Astrocyte (in vitro differentiated cells and primary cell): ENCODE results near the gene MT4. TPM values are rescaled to one million over a fixed set of nuclear protein-coding genes. Genes with fewer than 3 reads are reported as not detected.

Experiments
- DNase-seq: peaks from one replicate; pipeline ENCODE4 v3.0.0-alpha.2; 2010; ENCODE audit warnings: low read depth
- FAIRE-seq: peaks from 2 replicates; lab custom pipeline; 2011; peaks lifted over from hg19 to GRCh38; lab: Jason Lieb, UNC
- H2AFZ ChIP-seq: 2 replicates; pipeline ENCODE4 v1.6.0; 2012; ENCODE audit warnings: low read depth, low read length, inconsistent platforms
- H3K27ac ChIP-seq: 2 replicates; pipeline ENCODE4 v1.5.1; 2011; ENCODE audit warnings: low read depth, low read length, inconsistent platforms
- H3K27me3 ChIP-seq: 2 replicates; pipeline ENCODE4 v1.6.0; 2011; ENCODE audit warnings: low read length, inconsistent platforms; ENCODE audit not compliant: insufficient read depth
- H3K36me3 ChIP-seq: 2 replicates; pipeline ENCODE4 v1.5.1; 2011; ENCODE audit warnings: low read length, inconsistent platforms; ENCODE audit not compliant: insufficient read depth
- H3K4me1 ChIP-seq: 2 replicates; pipeline ENCODE4 v1.5.1; 2011; ENCODE audit warnings: low read length, inconsistent platforms; ENCODE audit not compliant: insufficient read depth
- H3K4me2 ChIP-seq: 2 replicates; pipeline ENCODE4 v1.6.0; 2012; ENCODE audit warnings: low read length, inconsistent platforms
- H3K4me3 ChIP-seq: 2 replicates; pipeline ENCODE4 v1.5.1; 2011; ENCODE audit warnings: low read depth, mild to moderate bottlenecking, low read length, inconsistent platforms; ENCODE audit not compliant: insufficient read depth
- H3K79me2 ChIP-seq: 2 replicates; pipeline ENCODE4 v1.6.0; 2012; ENCODE audit warnings: mild to moderate bottlenecking, low read length, inconsistent platforms; ENCODE audit not compliant: insufficient read depth
- H3K9ac ChIP-seq: 2 replicates; pipeline ENCODE4 v1.6.0; 2012; ENCODE audit warnings: mild to moderate bottlenecking, low read length, inconsistent platforms
- H3K9me3 ChIP-seq: 2 replicates; pipeline ENCODE4 v1.5.1; 2012; ENCODE audit warnings: low read depth, mild to moderate bottlenecking, low read length, inconsistent platforms; ENCODE audit not compliant: insufficient read depth
- H4K20me1 ChIP-seq: 2 replicates; pipeline ENCODE4 v1.6.0; 2012; ENCODE audit warnings: low read length, inconsistent platforms; ENCODE audit not compliant: insufficient read depth
- H3K27ac Mint-ChIP-seq: one replicate; pipeline ENCODE4 v1.8.0; 2021; ENCODE audit warnings: mild to moderate bottlenecking, mixed read lengths; ENCODE audit not compliant: unreplicated experiment
- H3K27me3 Mint-ChIP-seq: one replicate; pipeline ENCODE4 v1.8.0; 2021; ENCODE audit warnings: low read depth, mixed read lengths; ENCODE audit not compliant: unreplicated experiment
- H3K36me3 Mint-ChIP-seq: one replicate; pipeline ENCODE4 v1.8.0; 2021; ENCODE audit warnings: low read depth, mixed read lengths; ENCODE audit not compliant: unreplicated experiment
- H3K4me1 Mint-ChIP-seq: one replicate; pipeline ENCODE4 v1.8.0; 2021; ENCODE audit warnings: low read depth, mixed read lengths; ENCODE audit not compliant: unreplicated experiment
- H3K4me3 Mint-ChIP-seq: one replicate; pipeline ENCODE4 v1.8.0; 2021; ENCODE audit warnings: mild to moderate bottlenecking, moderate library complexity, mixed read lengths; ENCODE audit not compliant: unreplicated experiment
- H3K9me3 Mint-ChIP-seq: one replicate; pipeline ENCODE4 v1.8.0; 2021; ENCODE audit warnings: mild to moderate bottlenecking, mixed read lengths; ENCODE audit not compliant: unreplicated experiment
- EZH2 ChIP-seq: IDR thresholded peaks from 2 replicates; pipeline ENCODE4 v1.6.1; 2012; ENCODE audit warnings: mild to moderate bottlenecking, low read length, inconsistent platforms; ENCODE audit not compliant: insufficient read depth
- total RNA-seq: library from RNA; stranded (reverse); gene quantifications from 2 replicates; pipeline ENCODE4 v1.2.1, GENCODE V29; 2021
- TF ChIP-seq, protein P1 (sequence below): IDR thresholded peaks from 2 replicates; pipeline ENCODE4 v1.5.1; 2011; ENCODE audit warnings: low read depth, mild to moderate bottlenecking, inconsistent platforms, low read length, moderate library complexity; ENCODE audit not compliant: insufficient read depth

MT4 gene
- total RNA-seq, 1 donor from 2014 or later, result not detected

GRCh38 chr16:56561126-56561525 lies 3.7 kb upstream of the MT4 start:
- no peak for TF ChIP-seq EZH2
- Histone ChIP-seq H3K4me2 (no peak overlapping the region), H3K79me2 (no peaks in the 10 kb centered on the region), H3K36me3 (no peaks in the 10 kb centered on the region), H3K9ac (no peak overlapping the region), H3K4me3 (no peak overlapping the region), H3K4me1 (no peaks in the 10 kb centered on the region), H2AFZ (no peak overlapping the region), H3K27me3 (peaks cover 7% of the 10 kb centered on the region), H4K20me1 (no peaks in the 10 kb centered on the region), H3K9me3 (no peaks in the 10 kb centered on the region), H3K27ac (no peak overlapping the region)
- peaks cover 54% of the 10 kb centered on the region for H3K27me3 Mint-ChIP-seq
- no peaks in the 10 kb centered on the region for H3K4me1 Mint-ChIP-seq
- DNase-seq (no peak), FAIRE-seq (no peak)
- no peaks in the 10 kb centered on the region for H3K9me3 Mint-ChIP-seq
- H3K4me3 Mint-ChIP-seq, result no peak overlapping the region
- H3K36me3 Mint-ChIP-seq, result no peaks in the 10 kb centered on the region
- no peak overlapping the region for H3K27ac Mint-ChIP-seq

DNA sequence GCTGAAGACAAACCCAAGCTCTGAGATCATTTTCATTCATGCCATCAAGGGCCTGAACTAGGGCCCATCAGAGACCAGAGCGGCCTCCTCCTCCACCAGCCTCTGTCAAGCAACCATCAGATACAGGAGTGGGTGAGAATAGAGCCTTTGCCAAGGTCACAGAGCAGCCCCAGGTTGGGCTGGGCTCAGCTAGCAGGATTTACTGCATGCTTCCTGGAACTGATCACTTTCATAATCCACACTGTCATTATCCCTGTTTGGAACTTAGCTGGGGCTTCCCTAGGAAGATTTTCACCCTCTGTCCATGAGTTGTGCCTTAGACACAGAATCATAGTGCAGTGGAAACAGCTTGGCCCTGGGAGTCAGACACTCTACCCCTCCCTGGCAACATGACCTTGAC lies 5.1 kb downstream of the MT4 start:
- H3K27ac Mint-ChIP-seq, result no peak overlapping the region
- no peak overlapping the region for H3K27ac ChIP-seq
- no peaks in the 10 kb centered on the region for H3K36me3 ChIP-seq
- no peak for TF ChIP-seq EZH2
- TF ChIP-seq, protein P1, sequence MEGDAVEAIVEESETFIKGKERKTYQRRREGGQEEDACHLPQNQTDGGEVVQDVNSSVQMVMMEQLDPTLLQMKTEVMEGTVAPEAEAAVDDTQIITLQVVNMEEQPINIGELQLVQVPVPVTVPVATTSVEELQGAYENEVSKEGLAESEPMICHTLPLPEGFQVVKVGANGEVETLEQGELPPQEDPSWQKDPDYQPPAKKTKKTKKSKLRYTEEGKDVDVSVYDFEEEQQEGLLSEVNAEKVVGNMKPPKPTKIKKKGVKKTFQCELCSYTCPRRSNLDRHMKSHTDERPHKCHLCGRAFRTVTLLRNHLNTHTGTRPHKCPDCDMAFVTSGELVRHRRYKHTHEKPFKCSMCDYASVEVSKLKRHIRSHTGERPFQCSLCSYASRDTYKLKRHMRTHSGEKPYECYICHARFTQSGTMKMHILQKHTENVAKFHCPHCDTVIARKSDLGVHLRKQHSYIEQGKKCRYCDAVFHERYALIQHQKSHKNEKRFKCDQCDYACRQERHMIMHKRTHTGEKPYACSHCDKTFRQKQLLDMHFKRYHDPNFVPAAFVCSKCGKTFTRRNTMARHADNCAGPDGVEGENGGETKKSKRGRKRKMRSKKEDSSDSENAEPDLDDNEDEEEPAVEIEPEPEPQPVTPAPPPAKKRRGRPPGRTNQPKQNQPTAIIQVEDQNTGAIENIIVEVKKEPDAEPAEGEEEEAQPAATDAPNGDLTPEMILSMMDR, result no peak
- FAIRE-seq (no peak), DNase-seq (no peak)
- no peak overlapping the region for H3K4me3 Mint-ChIP-seq
- no peaks in the 10 kb centered on the region for H3K9me3 ChIP-seq
- no peaks in the 10 kb centered on the region for H3K36me3 Mint-ChIP-seq
- H3K27me3 Mint-ChIP-seq, result peaks cover 41% of the 10 kb centered on the region
- no peak overlapping the region for H3K9ac ChIP-seq
- H3K4me1 ChIP-seq, result no peaks in the 10 kb centered on the region
- no peaks in the 10 kb centered on the region for H3K4me1 Mint-ChIP-seq
- H4K20me1 ChIP-seq, result no peaks in the 10 kb centered on the region
- no peaks in the 10 kb centered on the region for H3K79me2 ChIP-seq
- peaks cover 15% of the 10 kb centered on the region for H3K27me3 ChIP-seq
- no peak overlapping the region for H2AFZ ChIP-seq
- peaks cover 2% of the 10 kb centered on the region for H3K9me3 Mint-ChIP-seq
- no peak overlapping the region for H3K4me3 ChIP-seq
- H3K4me2 ChIP-seq, result no peak overlapping the region

DNA sequence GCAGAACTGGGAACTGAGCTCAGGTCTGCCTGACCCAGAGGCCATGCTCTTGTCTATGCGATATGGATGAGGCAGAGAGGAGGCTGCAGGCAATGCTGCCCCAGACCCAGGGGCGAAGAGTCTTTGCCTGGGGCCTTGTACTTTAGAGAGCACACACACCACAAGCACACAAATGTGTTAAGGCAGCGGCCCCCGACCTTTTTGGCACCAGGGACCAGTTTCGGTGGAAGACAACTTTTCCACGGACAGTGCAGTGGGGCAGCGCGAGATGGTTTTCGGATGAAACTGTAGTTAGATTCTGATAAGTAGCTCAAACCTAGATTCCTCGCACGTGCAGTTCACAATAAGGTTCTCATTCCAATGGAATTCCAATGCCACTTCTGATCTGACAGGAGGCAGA lies 6.7 kb downstream of the MT4 start:
- Histone ChIP-seq H4K20me1 (no peaks in the 10 kb centered on the region), H3K4me3 (no peak overlapping the region), H3K79me2 (no peaks in the 10 kb centered on the region), H3K9me3 (no peaks in the 10 kb centered on the region), H3K36me3 (no peaks in the 10 kb centered on the region), H3K4me2 (no peak overlapping the region), H3K27me3 (peaks cover 8% of the 10 kb centered on the region), H3K9ac (no peak overlapping the region), H3K4me1 (no peaks in the 10 kb centered on the region), H3K27ac (no peak overlapping the region), H2AFZ (no peak overlapping the region)
- H3K4me3 Mint-ChIP-seq, result no peak overlapping the region
- peaks cover 2% of the 10 kb centered on the region for H3K9me3 Mint-ChIP-seq
- no peak overlapping the region for H3K27ac Mint-ChIP-seq
- no peaks in the 10 kb centered on the region for H3K36me3 Mint-ChIP-seq
- no peaks in the 10 kb centered on the region for H3K4me1 Mint-ChIP-seq
- FAIRE-seq, result no peak
- no peak for DNase-seq
- TF ChIP-seq, protein P1, result no peak
- TF ChIP-seq EZH2, result no peak
- peaks cover 30% of the 10 kb centered on the region for H3K27me3 Mint-ChIP-seq
